ENCODE measurements around the gene GOLGA1.

DNA sequence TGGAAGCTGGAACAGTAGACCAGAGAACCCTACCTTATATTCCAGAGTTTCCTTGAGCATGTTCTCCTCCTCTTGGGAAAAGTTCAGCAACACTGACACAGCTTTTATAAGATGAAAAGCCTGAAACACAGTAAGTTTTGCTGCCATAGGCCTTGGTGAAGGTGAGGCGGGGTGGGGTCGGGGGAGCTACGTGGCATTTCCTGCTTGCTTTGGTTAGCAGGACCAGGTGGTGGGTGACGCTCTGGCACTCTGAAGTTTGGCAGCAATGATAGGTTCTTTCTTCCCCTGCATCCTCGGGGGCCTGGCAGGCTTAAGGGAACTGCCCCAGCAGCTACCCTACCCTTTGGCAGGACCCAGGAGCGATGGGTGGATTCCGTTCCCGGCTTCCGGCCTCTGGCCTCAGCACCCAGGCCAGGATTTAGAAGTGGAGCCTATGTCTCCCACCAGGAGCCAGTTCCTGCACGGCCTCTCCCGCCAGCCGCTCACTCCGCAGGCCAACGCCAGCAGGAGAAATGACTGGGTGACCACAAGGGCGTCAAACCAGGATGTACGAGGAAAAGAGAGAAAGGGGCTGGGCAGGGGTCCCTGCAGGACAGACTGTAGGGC lies 59.6 kb downstream of the GOLGA1 start:
- TF ChIP-seq CTCF (IDR thresholded peaks at IDR 0.05; ENCODE audit: low read depth, low read length) (no peak), EZH2phosphoT487 (IDR thresholded peaks at IDR 0.05; ENCODE audit: low read depth) (no peak)
